HepG2 (cell line): Measurements from ENCODE around the gene GPR15LG. TPM values are rescaled to one million over a fixed set of nuclear protein-coding genes. Genes with fewer than 3 reads are reported as not detected.

Experiments
- IKZF1 ChIP-seq: fragments of 450-650 bp; IDR thresholded peaks from 2 replicates; pipeline ENCODE4 v1.7.1; 2016
- PTBP1 ChIP-seq: fragments of 200-400 bp; formaldehyde crosslinking; IDR thresholded peaks from 2 replicates; pipeline ENCODE4 v1.6.1; 2018; ENCODE audit warnings: low read length, low read depth; ENCODE audit not compliant: poor library complexity, severe bottlenecking
- RBFOX2 ChIP-seq: fragments of 200-400 bp; formaldehyde crosslinking; IDR thresholded peaks from 2 replicates; pipeline ENCODE4 v1.6.1; 2017; ENCODE audit warnings: low read depth, mild to moderate bottlenecking, low read length
- RCOR2 ChIP-seq: IDR thresholded peaks from 2 replicates; pipeline ENCODE4 v1.6.1; 2016; ENCODE audit warnings: missing biosample characterization, missing genetic modification reagents
- SP5 ChIP-seq: IDR thresholded peaks from 2 replicates; pipeline ENCODE4 v1.6.1; 2016; ENCODE audit warnings: low read depth, borderline replicate concordance
- YEATS2 ChIP-seq: sonication (generic); formaldehyde crosslinking; IDR thresholded peaks from 2 replicates; pipeline ENCODE4 v1.4.0; 2020; ENCODE audit warnings: missing genetic modification reagents, borderline replicate concordance
- ZBTB42 ChIP-seq: sonication (generic); formaldehyde crosslinking; IDR thresholded peaks from 2 replicates; pipeline ENCODE4 v1.5.0; 2020; ENCODE audit warnings: mild to moderate bottlenecking, missing genetic modification reagents
- ZFY ChIP-seq: sonication (generic); formaldehyde crosslinking; IDR thresholded peaks from 2 replicates; pipeline ENCODE4 v1.4.0; 2020; ENCODE audit warnings: missing genetic modification reagents
- ZNF225 ChIP-seq: sonication (generic); formaldehyde crosslinking; IDR thresholded peaks from 2 replicates; pipeline ENCODE4 v1.4.0; 2020; ENCODE audit warnings: mild to moderate bottlenecking, missing genetic modification reagents
- ZNF33A ChIP-seq: sonication (generic); formaldehyde crosslinking; IDR thresholded peaks from 2 replicates; pipeline ENCODE4 v1.5.1; 2020; ENCODE audit warnings: missing genetic modification reagents, mild to moderate bottlenecking, moderate library complexity, borderline replicate concordance
- ZNF674 ChIP-seq: sonication (generic); formaldehyde crosslinking; IDR thresholded peaks from 2 replicates; pipeline ENCODE4 v1.5.0; 2020; ENCODE audit warnings: low read depth, mild to moderate bottlenecking, missing genetic modification reagents
- ZNF747 ChIP-seq: sonication (generic); formaldehyde crosslinking; IDR thresholded peaks from 2 replicates; pipeline ENCODE4 v1.8.1; 2023; ENCODE audit warnings: missing genetic modification reagents, mild to moderate bottlenecking, borderline replicate concordance
- polyA plus RNA-seq, 8 experiments: library from polyadenylated mRNA; depleted of rRNA in 3 of 8; stranded (reverse) in 7 of 8; unstranded in 1 of 8; fragments of >200 nt; fragmentation: Illumina TruSeq in 4 of 8; extraction: Trizol in 4 of 8; gene quantifications; 2 replicates each; pipeline versions ENCODE4 v1.2.1 to v1.2.3, GENCODE V29; 2011 to 2016; ENCODE audit warnings: low read depth in 4 of 8, missing spikeins in 1 of 8, mixed read lengths in 1 of 8; ENCODE audit not compliant: insufficient read depth in 1 of 8
- total RNA-seq, 5 experiments: library from RNA; depleted of rRNA; stranded (reverse); fragments of >200 nt; fragmentation: Illumina TruSeq; extraction: Trizol; gene quantifications; 2 replicates each; pipeline ENCODE4 v1.2.3, GENCODE V29; 2016; ENCODE audit warnings: low read depth in 1 of 5
- TF ChIP-seq, protein P1 (sequence below): sonication (generic); formaldehyde crosslinking; IDR thresholded peaks from 2 replicates; pipeline ENCODE4 v1.4.0; 2020; ENCODE audit warnings: mild to moderate bottlenecking, missing genetic modification reagents
- TF ChIP-seq, protein P2 (sequence below): IDR thresholded peaks from 2 replicates; pipeline ENCODE4 v1.6.1; 2016; ENCODE audit warnings: control low read depth
- TF ChIP-seq, protein P3 (sequence below): sonication (generic); formaldehyde crosslinking; IDR thresholded peaks from 2 replicates; pipeline ENCODE4 v1.4.0; 2020; ENCODE audit warnings: mild to moderate bottlenecking, missing genetic modification reagents
- TF ChIP-seq, protein P4 (sequence below): sonication (generic); formaldehyde crosslinking; IDR thresholded peaks from 2 replicates; pipeline ENCODE4 v1.4.0; 2020; ENCODE audit warnings: mild to moderate bottlenecking, missing genetic modification reagents

The GPR15LG gene
- total and polyA plus RNA-seq, 2 of the 13 experiments (the other 11 are each of a cell fraction or from before 2014, with no cell fraction given): not detected

DNA sequence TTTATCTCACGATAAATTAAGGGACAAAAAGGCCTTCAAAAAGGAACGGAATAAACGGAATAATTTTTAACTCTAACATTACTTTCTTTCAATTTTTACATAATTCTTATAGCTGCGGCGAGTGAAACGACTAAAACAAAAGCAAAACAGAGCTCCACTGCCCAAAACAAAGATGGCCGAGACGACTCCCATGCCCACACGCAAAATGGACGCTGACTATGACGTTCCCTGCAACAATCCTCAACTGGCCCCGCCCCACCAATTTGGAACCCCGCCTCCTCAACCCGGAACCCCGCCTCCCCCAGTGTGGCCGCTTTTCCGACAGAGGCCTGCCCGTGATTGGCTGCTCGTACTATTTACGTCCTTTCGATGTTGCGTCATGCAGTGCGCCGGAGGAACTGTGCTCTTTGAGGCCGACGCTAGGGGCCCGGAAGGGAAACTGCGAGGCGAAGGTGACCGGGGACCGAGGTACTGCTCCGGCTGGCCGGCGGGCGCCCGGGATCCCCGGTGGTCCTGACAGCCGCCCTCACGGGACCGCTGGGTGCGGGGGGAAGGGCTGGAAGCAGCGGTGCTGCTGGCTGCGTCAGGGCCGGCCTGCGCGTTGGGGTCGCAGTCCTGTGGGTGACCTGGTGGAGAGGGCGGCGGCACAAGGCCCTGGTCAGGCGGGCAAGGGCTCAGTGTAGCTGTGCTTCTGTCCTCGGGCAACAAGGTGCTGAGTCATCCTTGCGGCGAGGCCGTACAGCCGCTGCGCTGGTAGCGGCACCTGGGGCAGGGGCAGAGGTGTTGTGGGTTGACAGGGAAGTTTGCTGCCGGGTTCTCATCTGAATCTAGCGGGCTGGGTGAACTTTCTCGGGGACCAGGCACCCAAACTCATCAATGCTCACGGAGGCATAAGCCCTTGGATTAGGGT is 34.2 kb upstream of the GPR15LG start, which contains the start of gene GHITM (continued):
- TF ChIP-seq ZBTB42 (CRISPR knock-in tag) (peak; percentile 44; the same call in 1 of the 2 replicates), ZNF33A (no peak), ZNF225 (CRISPR knock-in tag) (peak; percentile 95), ZFY (peak; percentile 97), IKZF1 (no peak), YEATS2 (CRISPR knock-in tag) (peak; percentile 89), ZNF747 (CRISPR knock-in tag) (peak; percentile 52; the same call in 1 of the 2 replicates), SP5 (0 out of 2 replicates have a peak, but pooled peaks have one; percentile 20), RCOR2 (CRISPR knock-in tag) (no peak), RBFOX2 (peak; percentile 97), PTBP1 (no peak), ZNF674 (CRISPR knock-in tag) (no peak)
- TF ChIP-seq, protein P1, sequence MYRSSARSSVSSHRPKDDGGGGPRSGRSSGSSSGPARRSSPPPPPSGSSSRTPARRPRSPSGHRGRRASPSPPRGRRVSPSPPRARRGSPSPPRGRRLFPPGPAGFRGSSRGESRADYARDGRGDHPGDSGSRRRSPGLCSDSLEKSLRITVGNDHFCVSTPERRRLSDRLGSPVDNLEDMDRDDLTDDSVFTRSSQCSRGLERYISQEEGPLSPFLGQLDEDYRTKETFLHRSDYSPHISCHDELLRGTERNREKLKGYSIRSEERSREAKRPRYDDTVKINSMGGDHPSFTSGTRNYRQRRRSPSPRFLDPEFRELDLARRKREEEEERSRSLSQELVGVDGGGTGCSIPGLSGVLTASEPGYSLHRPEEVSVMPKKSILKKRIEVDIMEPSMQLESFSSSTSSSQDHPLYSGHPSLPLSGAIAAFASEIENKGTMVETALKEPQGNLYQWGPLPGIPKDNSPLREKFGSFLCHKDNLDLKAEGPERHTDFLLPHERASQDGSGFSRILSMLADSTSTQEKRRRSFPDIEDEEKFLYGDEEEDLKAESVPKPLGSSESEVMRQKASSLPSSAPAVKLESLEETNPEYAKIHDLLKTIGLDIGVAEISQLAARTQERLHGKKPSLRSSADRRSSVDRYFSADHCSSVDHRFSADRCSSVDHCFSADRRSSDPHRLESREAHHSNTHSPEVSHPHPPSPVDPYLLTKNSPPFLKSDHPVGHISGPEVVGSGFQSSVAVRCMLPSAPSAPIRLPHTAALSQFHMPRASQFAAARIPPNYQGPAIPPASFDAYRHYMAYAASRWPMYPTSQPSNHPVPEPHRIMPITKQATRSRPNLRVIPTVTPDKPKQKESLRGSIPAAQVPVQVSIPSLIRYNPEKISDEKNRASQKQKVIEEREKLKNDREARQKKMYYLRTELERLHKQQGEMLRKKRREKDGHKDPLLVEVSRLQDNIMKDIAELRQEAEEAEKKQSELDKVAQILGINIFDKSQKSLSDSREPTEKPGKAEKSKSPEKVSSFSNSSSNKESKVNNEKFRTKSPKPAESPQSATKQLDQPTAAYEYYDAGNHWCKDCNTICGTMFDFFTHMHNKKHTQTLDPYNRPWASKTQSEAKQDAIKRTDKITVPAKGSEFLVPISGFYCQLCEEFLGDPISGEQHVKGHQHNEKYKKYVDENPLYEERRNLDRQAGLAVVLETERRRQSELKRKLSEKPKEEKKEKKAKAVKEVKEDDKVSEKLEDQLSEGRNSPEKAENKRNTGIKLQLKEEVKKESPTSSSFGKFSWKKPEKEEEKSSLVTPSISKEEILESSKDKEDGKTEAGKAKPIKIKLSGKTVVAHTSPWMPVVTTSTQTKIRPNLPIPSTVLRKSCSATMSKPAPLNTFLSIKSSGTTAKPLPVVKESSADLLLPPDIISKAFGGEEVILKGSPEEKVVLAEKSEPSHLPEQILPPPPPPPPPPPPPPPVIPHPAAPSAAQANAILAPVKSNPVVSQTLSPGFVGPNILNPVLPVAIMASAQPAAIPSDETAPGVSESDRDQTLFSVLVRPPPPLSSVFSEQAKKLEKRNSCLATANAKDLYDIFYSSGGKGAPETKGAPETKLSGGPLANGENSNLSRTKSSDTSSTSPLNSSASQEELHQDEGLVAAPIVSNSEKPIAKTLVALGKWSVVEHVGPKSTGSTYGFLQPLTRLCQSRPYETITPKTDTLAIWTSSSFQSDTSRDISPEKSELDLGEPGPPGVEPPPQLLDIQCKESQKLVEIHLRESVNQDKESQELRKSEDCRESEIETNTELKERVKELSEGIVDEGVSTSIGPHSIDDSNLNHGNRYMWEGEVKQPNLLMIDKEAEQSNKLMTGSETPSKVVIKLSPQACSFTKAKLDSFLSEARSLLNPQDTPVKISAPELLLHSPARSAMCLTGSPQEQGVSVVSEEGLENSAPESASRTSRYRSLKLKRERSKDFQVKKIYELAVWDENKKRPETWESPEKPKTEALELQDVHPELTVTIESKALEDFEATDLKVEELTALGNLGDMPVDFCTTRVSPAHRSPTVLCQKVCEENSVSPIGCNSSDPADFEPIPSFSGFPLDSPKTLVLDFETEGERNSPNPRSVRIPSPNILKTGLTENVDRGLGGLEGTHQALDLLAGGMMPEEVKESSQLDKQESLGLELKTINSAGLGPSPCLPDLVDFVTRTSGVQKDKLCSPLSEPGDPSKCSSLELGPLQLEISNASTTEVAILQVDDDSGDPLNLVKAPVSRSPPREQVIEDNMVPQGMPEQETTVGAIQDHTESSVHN: no peak
- TF ChIP-seq, protein P2, sequence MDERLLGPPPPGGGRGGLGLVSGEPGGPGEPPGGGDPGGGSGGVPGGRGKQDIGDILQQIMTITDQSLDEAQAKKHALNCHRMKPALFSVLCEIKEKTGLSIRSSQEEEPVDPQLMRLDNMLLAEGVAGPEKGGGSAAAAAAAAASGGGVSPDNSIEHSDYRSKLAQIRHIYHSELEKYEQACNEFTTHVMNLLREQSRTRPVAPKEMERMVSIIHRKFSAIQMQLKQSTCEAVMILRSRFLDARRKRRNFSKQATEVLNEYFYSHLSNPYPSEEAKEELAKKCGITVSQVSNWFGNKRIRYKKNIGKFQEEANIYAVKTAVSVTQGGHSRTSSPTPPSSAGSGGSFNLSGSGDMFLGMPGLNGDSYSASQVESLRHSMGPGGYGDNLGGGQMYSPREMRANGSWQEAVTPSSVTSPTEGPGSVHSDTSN (CRISPR knock-in tag): no peak
- TF ChIP-seq, protein P3, sequence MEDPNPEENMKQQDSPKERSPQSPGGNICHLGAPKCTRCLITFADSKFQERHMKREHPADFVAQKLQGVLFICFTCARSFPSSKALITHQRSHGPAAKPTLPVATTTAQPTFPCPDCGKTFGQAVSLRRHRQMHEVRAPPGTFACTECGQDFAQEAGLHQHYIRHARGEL (CRISPR knock-in tag): 0 out of 2 replicates have a peak, but pooled peaks have one; percentile 42
- TF ChIP-seq, protein P4, sequence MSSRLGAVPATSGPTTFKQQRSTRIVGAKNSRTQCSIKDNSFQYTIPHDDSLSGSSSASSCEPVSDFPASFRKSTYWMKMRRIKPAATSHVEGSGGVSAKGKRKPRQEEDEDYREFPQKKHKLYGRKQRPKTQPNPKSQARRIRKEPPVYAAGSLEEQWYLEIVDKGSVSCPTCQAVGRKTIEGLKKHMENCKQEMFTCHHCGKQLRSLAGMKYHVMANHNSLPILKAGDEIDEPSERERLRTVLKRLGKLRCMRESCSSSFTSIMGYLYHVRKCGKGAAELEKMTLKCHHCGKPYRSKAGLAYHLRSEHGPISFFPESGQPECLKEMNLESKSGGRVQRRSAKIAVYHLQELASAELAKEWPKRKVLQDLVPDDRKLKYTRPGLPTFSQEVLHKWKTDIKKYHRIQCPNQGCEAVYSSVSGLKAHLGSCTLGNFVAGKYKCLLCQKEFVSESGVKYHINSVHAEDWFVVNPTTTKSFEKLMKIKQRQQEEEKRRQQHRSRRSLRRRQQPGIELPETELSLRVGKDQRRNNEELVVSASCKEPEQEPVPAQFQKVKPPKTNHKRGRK: peak; percentile 75; the same call in 1 of the 2 replicates
